ENCODE results near the gene LTB.

DNA sequence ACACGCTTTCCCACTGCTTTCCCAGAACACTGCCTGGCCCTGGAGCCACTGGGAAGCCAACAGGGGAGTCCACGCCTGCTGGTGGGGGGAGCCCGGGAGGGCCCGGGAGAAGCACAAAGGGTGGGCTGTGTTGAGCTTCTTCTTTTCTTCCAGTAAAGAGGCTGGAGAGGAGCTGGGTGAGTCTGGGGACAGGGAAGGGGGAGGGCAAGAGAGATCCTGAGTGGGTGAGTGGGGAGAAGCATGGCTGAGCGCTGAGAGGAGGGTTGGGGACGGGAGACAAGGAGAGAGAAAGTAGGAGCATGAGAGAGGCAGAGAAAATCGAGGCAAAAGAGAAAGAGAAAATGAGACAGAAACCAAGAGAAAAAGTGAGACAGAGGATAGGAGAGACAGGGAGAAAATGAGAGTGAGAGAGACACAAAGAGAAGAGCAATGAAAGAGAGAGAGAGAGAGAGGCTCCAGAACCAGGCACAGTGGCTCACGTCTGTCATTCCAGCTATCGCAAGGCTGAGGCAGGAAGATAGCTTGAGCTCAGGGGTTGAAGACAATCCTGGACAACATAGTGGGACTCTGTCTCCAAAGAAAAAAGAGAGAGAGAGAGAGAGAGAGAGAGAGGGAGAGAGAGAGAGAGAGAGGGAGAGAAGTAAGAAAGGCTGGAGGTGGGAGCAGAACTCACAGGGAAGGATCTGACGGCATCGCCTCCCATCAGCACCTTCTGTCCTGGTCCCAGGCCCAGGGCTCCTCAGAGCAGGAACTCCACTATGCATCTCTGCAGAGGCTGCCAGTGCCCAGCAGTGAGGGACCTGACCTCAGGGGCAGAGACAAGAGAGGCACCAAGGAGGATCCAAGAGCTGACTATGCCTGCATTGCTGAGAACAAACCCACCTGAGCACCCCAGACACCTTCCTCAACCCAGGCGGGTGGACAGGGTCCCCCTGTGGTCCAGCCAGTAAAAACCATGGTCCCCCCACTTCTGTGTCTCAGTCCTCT is 5.9 kb upstream of the LTB start:
- TF ChIP-seq ZFP37 (tag by site-specific recombination; IDR thresholded peaks at IDR 0.05) (no peak), ZNF184 (tag by site-specific recombination; IDR thresholded peaks at IDR 0.05) (no peak), ZNF157 (tag by site-specific recombination; IDR thresholded peaks at IDR 0.05) (no peak)
- TF ChIP-seq, protein P1, sequence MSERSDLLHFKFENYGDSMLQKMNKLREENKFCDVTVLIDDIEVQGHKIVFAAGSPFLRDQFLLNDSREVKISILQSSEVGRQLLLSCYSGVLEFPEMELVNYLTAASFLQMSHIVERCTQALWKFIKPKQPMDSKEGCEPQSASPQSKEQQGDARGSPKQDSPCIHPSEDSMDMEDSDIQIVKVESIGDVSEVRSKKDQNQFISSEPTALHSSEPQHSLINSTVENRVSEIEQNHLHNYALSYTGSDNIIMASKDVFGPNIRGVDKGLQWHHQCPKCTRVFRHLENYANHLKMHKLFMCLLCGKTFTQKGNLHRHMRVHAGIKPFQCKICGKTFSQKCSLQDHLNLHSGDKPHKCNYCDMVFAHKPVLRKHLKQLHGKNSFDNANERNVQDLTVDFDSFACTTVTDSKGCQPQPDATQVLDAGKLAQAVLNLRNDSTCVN (tag by site-specific recombination; optimal IDR thresholded peaks at IDR 0.05), result no peak
- TF ChIP-seq, protein P2, sequence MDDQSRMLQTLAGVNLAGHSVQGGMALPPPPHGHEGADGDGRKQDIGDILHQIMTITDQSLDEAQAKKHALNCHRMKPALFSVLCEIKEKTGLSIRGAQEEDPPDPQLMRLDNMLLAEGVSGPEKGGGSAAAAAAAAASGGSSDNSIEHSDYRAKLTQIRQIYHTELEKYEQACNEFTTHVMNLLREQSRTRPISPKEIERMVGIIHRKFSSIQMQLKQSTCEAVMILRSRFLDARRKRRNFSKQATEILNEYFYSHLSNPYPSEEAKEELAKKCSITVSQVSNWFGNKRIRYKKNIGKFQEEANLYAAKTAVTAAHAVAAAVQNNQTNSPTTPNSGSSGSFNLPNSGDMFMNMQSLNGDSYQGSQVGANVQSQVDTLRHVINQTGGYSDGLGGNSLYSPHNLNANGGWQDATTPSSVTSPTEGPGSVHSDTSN (CRISPR knock-in tag; IDR thresholded peaks at IDR 0.05), result no peak
- TF ChIP-seq, protein P3, sequence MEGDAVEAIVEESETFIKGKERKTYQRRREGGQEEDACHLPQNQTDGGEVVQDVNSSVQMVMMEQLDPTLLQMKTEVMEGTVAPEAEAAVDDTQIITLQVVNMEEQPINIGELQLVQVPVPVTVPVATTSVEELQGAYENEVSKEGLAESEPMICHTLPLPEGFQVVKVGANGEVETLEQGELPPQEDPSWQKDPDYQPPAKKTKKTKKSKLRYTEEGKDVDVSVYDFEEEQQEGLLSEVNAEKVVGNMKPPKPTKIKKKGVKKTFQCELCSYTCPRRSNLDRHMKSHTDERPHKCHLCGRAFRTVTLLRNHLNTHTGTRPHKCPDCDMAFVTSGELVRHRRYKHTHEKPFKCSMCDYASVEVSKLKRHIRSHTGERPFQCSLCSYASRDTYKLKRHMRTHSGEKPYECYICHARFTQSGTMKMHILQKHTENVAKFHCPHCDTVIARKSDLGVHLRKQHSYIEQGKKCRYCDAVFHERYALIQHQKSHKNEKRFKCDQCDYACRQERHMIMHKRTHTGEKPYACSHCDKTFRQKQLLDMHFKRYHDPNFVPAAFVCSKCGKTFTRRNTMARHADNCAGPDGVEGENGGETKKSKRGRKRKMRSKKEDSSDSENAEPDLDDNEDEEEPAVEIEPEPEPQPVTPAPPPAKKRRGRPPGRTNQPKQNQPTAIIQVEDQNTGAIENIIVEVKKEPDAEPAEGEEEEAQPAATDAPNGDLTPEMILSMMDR (tag by site-specific recombination; IDR thresholded peaks at IDR 0.05), result no peak
- TF ChIP-seq, protein P4, sequence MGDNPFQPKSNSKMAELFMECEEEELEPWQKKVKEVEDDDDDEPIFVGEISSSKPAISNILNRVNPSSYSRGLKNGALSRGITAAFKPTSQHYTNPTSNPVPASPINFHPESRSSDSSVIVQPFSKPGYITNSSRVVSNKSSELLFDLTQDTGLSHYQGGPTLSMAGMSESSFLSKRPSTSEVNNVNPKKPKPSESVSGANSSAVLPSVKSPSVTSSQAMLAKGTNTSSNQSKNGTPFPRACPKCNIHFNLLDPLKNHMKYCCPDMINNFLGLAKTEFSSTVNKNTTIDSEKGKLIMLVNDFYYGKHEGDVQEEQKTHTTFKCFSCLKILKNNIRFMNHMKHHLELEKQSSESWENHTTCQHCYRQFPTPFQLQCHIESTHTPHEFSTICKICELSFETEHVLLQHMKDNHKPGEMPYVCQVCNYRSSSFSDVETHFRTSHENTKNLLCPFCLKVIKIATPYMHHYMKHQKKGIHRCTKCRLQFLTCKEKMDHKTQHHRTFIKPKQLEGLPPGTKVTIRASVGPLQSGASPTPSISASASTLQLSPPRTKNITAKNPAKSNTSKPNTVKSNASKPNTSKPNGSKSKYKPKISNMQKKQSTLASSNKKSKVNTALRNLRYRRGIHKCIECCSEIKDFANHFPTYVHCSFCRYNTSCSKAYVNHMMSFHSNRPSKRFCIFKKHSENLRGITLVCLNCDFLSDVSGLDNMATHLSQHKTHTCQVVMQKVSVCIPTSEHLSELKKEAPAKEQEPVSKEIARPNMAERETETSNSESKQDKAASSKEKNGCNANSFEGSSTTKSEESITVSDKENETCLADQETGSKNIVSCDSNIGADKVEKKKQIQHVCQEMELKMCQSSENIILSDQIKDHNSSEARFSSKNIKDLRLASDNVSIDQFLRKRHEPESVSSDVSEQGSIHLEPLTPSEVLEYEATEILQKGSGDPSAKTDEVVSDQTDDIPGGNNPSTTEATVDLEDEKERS (tag by site-specific recombination; IDR thresholded peaks at IDR 0.05), result no peak
- TF ChIP-seq, protein P5, sequence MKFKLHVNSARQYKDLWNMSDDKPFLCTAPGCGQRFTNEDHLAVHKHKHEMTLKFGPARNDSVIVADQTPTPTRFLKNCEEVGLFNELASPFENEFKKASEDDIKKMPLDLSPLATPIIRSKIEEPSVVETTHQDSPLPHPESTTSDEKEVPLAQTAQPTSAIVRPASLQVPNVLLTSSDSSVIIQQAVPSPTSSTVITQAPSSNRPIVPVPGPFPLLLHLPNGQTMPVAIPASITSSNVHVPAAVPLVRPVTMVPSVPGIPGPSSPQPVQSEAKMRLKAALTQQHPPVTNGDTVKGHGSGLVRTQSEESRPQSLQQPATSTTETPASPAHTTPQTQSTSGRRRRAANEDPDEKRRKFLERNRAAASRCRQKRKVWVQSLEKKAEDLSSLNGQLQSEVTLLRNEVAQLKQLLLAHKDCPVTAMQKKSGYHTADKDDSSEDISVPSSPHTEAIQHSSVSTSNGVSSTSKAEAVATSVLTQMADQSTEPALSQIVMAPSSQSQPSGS (tag by site-specific recombination; IDR thresholded peaks at IDR 0.05; ENCODE audit: low read depth), result no peak
- TF ChIP-seq, protein P6, sequence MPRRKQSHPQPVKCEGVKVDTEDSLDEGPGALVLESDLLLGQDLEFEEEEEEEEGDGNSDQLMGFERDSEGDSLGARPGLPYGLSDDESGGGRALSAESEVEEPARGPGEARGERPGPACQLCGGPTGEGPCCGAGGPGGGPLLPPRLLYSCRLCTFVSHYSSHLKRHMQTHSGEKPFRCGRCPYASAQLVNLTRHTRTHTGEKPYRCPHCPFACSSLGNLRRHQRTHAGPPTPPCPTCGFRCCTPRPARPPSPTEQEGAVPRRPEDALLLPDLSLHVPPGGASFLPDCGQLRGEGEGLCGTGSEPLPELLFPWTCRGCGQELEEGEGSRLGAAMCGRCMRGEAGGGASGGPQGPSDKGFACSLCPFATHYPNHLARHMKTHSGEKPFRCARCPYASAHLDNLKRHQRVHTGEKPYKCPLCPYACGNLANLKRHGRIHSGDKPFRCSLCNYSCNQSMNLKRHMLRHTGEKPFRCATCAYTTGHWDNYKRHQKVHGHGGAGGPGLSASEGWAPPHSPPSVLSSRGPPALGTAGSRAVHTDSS (tag by site-specific recombination; IDR thresholded peaks at IDR 0.05), result no peak
- TF ChIP-seq, protein P7, sequence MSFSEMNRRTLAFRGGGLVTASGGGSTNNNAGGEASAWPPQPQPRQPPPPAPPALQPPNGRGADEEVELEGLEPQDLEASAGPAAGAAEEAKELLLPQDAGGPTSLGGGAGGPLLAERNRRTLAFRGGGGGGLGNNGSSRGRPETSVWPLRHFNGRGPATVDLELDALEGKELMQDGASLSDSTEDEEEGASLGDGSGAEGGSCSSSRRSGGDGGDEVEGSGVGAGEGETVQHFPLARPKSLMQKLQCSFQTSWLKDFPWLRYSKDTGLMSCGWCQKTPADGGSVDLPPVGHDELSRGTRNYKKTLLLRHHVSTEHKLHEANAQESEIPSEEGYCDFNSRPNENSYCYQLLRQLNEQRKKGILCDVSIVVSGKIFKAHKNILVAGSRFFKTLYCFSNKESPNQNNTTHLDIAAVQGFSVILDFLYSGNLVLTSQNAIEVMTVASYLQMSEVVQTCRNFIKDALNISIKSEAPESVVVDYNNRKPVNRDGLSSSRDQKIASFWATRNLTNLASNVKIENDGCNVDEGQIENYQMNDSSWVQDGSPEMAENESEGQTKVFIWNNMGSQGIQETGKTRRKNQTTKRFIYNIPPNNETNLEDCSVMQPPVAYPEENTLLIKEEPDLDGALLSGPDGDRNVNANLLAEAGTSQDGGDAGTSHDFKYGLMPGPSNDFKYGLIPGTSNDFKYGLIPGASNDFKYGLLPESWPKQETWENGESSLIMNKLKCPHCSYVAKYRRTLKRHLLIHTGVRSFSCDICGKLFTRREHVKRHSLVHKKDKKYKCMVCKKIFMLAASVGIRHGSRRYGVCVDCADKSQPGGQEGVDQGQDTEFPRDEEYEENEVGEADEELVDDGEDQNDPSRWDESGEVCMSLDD (tag by site-specific recombination; IDR thresholded peaks at IDR 0.05), result no peak

Measured in HEK293 (cell line).